Measurements from ENCODE around the gene LITAFD. TPM values are rescaled to one million over a fixed set of nuclear protein-coding genes. Genes with fewer than 3 reads are reported as not detected.
"Not testable (repeated sequence)": the region's sequence is repeated elsewhere in the genome, so short reads cannot be mapped to it uniquely, and the experiment has no call there.

Gene LITAFD
- total RNA-seq, 1 experiment from 2014 or later = 0.45 TPM

GRCh38 chr16:8873866-8874195, 8.3 kb upstream of the LITAFD start:
- H3K27ac ChIP-seq (ENCODE audit: low read length); H3K79me2 ChIP-seq (ENCODE audit: low read length); H4K20me1 ChIP-seq (ENCODE audit: insufficient read depth, low read depth, low read length); H3K9me3 ChIP-seq (ENCODE audit: low read length); H3K36me3 ChIP-seq (ENCODE audit: insufficient read depth, low read length); H3K27me3 ChIP-seq (ENCODE audit: low read length); H3K9me2 ChIP-seq (replicated peaks; ENCODE audit: insufficient read depth, low read length); H3K9ac ChIP-seq (ENCODE audit: low read length); H2AFZ ChIP-seq (ENCODE audit: low read length); H3K4me3 ChIP-seq (ENCODE audit: low read length); DNase-seq; H3K4me2 ChIP-seq (ENCODE audit: low read depth, low read length, poor library complexity, severe bottlenecking): not testable (repeated sequence)
- H3K4me1 ChIP-seq (ENCODE audit: low read length) = peaks cover 24% of the 10 kb centered on the region

DNA sequence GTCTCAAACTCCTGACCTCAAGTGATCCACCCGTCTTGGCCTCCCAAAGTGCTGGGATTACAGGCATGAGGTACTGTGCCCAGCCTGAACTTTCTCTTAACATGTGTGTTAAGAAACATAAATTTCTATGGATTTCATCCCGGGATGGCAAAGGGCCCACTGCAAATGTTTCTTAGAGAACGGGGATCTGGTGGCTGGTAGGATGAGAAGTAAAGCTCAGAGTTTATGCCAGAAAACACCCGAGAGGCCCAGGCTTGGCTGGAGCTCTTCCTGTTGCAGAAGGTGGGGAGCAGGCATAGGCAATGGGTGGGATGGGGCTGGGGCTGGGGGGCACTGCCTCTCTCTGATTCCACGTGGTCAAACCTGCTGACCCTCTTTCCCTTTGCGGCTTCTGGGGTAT, 7.8 kb upstream of the LITAFD start:
- Histone ChIP-seq H2AFZ (ENCODE audit: low read length) (no peak overlapping the region), H4K20me1 (ENCODE audit: insufficient read depth, low read depth, low read length) (no peaks in the 10 kb centered on the region), H3K79me2 (ENCODE audit: low read length) (no peaks in the 10 kb centered on the region), H3K4me1 (ENCODE audit: low read length) (peaks cover 21% of the 10 kb centered on the region), H3K4me2 (ENCODE audit: low read depth, low read length, poor library complexity, severe bottlenecking) (no peak overlapping the region), H3K9me3 (ENCODE audit: low read length) (no peaks in the 10 kb centered on the region), H3K9me2 (replicated peaks; ENCODE audit: insufficient read depth, low read length) (no peaks in the 10 kb centered on the region), H3K27me3 (ENCODE audit: low read length) (no peaks in the 10 kb centered on the region), H3K36me3 (ENCODE audit: insufficient read depth, low read length) (no peaks in the 10 kb centered on the region), H3K9ac (ENCODE audit: low read length) (no peak overlapping the region), H3K4me3 (ENCODE audit: low read length) (no peak overlapping the region), H3K27ac (ENCODE audit: low read length) (no peak overlapping the region)
- no peak for DNase-seq

DNA sequence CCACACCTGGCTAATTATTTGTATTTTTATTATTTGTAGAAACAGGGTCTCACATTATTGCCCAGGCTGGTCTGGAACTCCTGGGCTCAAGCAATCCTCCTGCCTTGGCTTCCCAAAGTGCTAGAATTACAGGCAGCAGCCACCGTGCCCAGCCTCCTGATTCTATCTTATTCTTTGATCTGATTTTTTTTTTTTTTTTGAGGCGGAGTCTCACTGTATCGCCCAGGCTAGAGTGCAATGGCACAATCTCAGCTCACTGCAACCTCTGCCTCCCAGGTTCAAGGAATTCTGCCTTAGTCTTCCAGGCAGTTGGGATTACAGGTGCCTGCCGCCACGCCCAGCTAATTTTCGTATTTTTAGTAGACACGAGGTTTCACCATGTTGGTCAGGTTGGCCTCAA, 6.8 kb upstream of the LITAFD start:
- H3K9ac ChIP-seq (ENCODE audit: low read length); H3K9me2 ChIP-seq (replicated peaks; ENCODE audit: insufficient read depth, low read length); H3K4me2 ChIP-seq (ENCODE audit: low read depth, low read length, poor library complexity, severe bottlenecking); H3K36me3 ChIP-seq (ENCODE audit: insufficient read depth, low read length); DNase-seq; H3K79me2 ChIP-seq (ENCODE audit: low read length); H4K20me1 ChIP-seq (ENCODE audit: insufficient read depth, low read depth, low read length); H3K4me3 ChIP-seq (ENCODE audit: low read length); H3K27ac ChIP-seq (ENCODE audit: low read length); H3K9me3 ChIP-seq (ENCODE audit: low read length); H2AFZ ChIP-seq (ENCODE audit: low read length); H3K27me3 ChIP-seq (ENCODE audit: low read length): not testable (repeated sequence)
- peaks cover 16% of the 10 kb centered on the region for H3K4me1 ChIP-seq (ENCODE audit: low read length)

DNA sequence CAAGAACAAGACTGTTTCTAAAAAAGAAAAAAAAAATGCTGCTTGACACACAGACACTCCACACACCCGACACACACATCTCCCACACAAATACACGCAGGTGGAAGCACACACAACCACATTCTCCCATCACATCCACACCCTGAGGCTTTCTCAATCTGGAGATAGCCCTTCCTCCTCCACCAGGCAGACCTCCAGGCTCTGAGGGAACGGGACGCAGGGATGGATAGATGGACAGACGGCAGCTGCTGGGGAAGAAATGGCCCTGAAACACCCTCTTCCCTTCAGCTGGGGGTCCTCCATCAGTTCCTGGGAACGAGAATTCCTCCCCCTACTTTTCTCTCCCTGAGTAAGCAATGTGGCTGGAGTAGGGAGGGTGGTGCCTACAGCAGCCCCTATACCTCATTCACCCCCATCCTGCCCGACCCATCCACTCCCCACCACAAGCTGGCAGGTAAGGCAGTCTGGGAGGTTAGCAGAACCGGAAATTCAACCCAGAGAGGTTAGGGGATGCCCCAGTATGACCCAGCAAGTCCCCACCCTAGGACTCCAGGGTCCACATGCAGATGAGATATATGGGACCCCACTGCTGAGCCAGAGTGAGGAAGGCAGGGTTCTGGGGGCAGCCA, 4.1 kb upstream of the LITAFD start:
- Histone ChIP-seq H3K9me2 (replicated peaks; ENCODE audit: insufficient read depth, low read length) (no peaks in the 10 kb centered on the region), H3K4me3 (ENCODE audit: low read length) (no peak overlapping the region), H3K9ac (ENCODE audit: low read length) (no peak overlapping the region), H3K27ac (ENCODE audit: low read length) (no peak overlapping the region), H4K20me1 (ENCODE audit: insufficient read depth, low read depth, low read length) (no peaks in the 10 kb centered on the region), H3K4me1 (ENCODE audit: low read length) (peaks cover 18% of the 10 kb centered on the region), H3K79me2 (ENCODE audit: low read length) (no peaks in the 10 kb centered on the region), H3K9me3 (ENCODE audit: low read length) (no peaks in the 10 kb centered on the region), H3K4me2 (ENCODE audit: low read depth, low read length, poor library complexity, severe bottlenecking) (no peak overlapping the region), H3K27me3 (ENCODE audit: low read length) (no peaks in the 10 kb centered on the region), H2AFZ (ENCODE audit: low read length) (no peak overlapping the region), H3K36me3 (ENCODE audit: insufficient read depth, low read length) (no peaks in the 10 kb centered on the region)
- DNase-seq = no peak

DNA sequence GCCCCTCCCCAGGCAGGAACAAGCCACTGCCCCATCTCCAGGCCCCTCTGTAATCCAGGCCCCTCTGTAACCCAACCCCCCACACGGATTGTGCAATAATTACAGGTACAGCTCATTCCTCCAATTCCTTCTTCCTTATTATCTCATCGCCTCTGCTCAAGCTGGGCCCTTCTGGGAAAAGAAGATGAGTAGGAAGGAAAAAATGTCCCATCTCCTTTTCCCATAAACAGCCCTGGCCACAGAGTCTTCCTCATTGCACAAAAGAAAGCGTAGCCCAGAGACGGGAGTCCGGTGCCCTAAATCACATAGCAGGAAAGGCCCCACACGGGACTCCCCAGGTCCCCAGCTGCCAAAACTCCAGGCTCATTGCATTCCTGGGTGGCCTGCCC, 3.6 kb upstream of the LITAFD start:
- Histone ChIP-seq H3K27ac (ENCODE audit: low read length) (no peak overlapping the region), H3K79me2 (ENCODE audit: low read length) (no peaks in the 10 kb centered on the region), H3K27me3 (ENCODE audit: low read length) (no peaks in the 10 kb centered on the region), H3K4me3 (ENCODE audit: low read length) (no peak overlapping the region), H3K4me1 (ENCODE audit: low read length) (peaks cover 18% of the 10 kb centered on the region), H3K36me3 (ENCODE audit: insufficient read depth, low read length) (no peaks in the 10 kb centered on the region), H2AFZ (ENCODE audit: low read length) (no peak overlapping the region), H3K9me2 (replicated peaks; ENCODE audit: insufficient read depth, low read length) (no peaks in the 10 kb centered on the region), H3K9ac (ENCODE audit: low read length) (no peak overlapping the region), H3K9me3 (ENCODE audit: low read length) (no peaks in the 10 kb centered on the region), H4K20me1 (ENCODE audit: insufficient read depth, low read depth, low read length) (no peaks in the 10 kb centered on the region), H3K4me2 (ENCODE audit: low read depth, low read length, poor library complexity, severe bottlenecking) (no peak overlapping the region)
- no peak for DNase-seq

GRCh38 chr16:8880839-8881510, 1.2 kb upstream of the LITAFD start:
- no peak overlapping the region for H3K4me2 ChIP-seq (ENCODE audit: low read depth, low read length, poor library complexity, severe bottlenecking)
- H3K4me3 ChIP-seq (ENCODE audit: low read length) = no peak overlapping the region
- no peak overlapping the region for H3K27ac ChIP-seq (ENCODE audit: low read length)
- peaks cover 18% of the 10 kb centered on the region for H3K4me1 ChIP-seq (ENCODE audit: low read length)
- H3K9me2 ChIP-seq (replicated peaks; ENCODE audit: insufficient read depth, low read length) = no peaks in the 10 kb centered on the region
- no peaks in the 10 kb centered on the region for H3K9me3 ChIP-seq (ENCODE audit: low read length)
- H3K9ac ChIP-seq (ENCODE audit: low read length) = no peak overlapping the region
- H3K27me3 ChIP-seq (ENCODE audit: low read length) = no peaks in the 10 kb centered on the region
- peaks cover 9% of the 10 kb centered on the region; the same call in 1 of the 2 replicates for H4K20me1 ChIP-seq (ENCODE audit: insufficient read depth, low read depth, low read length)
- peak; percentile 67 for DNase-seq
- no peaks in the 10 kb centered on the region for H3K79me2 ChIP-seq (ENCODE audit: low read length)
- no peaks in the 10 kb centered on the region for H3K36me3 ChIP-seq (ENCODE audit: insufficient read depth, low read length)
- no peak overlapping the region for H2AFZ ChIP-seq (ENCODE audit: low read length)

GRCh38 chr16:8882725-8883377, 700 bp downstream of the LITAFD start:
- no peaks in the 10 kb centered on the region for H3K9me2 ChIP-seq (replicated peaks; ENCODE audit: insufficient read depth, low read length)
- peaks cover 18% of the 10 kb centered on the region for H3K4me1 ChIP-seq (ENCODE audit: low read length)
- no peak overlapping the region for H3K9ac ChIP-seq (ENCODE audit: low read length)
- H4K20me1 ChIP-seq (ENCODE audit: insufficient read depth, low read depth, low read length) = peaks cover 19% of the 10 kb centered on the region; the same call in 1 of the 2 replicates
- no peak overlapping the region for H3K4me3 ChIP-seq (ENCODE audit: low read length)
- H3K9me3 ChIP-seq (ENCODE audit: low read length) = no peaks in the 10 kb centered on the region
- H3K4me2 ChIP-seq (ENCODE audit: low read depth, low read length, poor library complexity, severe bottlenecking) = no peak overlapping the region
- no peaks in the 10 kb centered on the region for H3K79me2 ChIP-seq (ENCODE audit: low read length)
- H3K27ac ChIP-seq (ENCODE audit: low read length) = no peak overlapping the region
- H3K36me3 ChIP-seq (ENCODE audit: insufficient read depth, low read length) = no peaks in the 10 kb centered on the region
- no peaks in the 10 kb centered on the region for H3K27me3 ChIP-seq (ENCODE audit: low read length)
- H2AFZ ChIP-seq (ENCODE audit: low read length) = no peak overlapping the region
- no peak for DNase-seq

DNA sequence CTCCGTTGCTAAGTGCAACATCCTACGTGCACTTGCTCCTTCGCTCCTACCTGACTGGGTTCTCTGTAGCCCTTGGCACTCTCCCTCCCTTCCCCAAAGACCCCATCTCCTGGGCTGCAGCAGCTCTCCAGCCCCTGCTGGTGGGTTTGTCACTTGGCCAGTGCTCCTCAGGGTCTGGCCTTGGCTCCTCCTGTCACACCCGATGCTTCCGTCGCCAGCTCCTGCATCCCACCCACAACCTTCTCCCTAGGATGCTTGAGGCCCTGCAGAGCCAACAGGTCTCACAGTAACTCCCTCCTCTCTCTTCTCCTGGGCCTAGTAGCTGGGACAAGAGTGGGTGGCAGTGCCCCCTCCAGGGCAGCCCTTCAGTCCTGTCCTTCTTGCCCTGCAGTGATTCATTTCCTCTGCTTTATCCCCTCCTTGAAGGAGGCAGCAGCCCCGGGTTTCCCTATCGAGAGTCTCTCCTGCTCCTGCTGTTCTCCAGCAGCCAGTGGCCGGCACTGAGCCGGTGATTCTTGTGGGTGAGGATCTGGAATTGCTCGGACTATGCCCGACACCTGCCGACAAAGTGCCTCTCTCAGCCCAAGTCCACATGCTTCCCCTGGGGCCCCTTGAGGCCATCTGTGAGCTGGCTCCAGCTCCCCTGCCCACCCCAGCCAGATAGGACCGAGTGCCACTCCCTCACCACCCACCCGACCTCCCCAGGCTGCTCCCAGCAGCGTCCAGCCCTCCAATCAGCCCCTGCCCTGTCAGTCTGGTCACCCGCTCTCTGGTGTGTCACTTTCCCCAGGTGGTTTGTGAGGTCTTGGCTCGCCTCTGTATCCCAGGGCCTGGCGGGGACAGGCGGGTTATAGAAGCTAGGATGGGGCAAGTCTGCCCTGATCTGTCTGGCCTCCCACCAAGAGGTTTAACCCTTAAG, 3.8 kb downstream of the LITAFD start:
- Histone ChIP-seq H3K4me1 (ENCODE audit: low read length) (peaks cover 18% of the 10 kb centered on the region), H3K27me3 (ENCODE audit: low read length) (no peaks in the 10 kb centered on the region), H4K20me1 (ENCODE audit: insufficient read depth, low read depth, low read length) (peaks cover 23% of the 10 kb centered on the region; the same call in 1 of the 2 replicates), H3K27ac (ENCODE audit: low read length) (no peak overlapping the region), H3K4me3 (ENCODE audit: low read length) (no peak overlapping the region), H3K36me3 (ENCODE audit: insufficient read depth, low read length) (0 out of 2 replicates have a peak, but pooled peaks cover 3% of the 10 kb centered on the region), H3K9ac (ENCODE audit: low read length) (no peak overlapping the region), H3K79me2 (ENCODE audit: low read length) (no peaks in the 10 kb centered on the region), H3K4me2 (ENCODE audit: low read depth, low read length, poor library complexity, severe bottlenecking) (no peak overlapping the region), H3K9me3 (ENCODE audit: low read length) (no peaks in the 10 kb centered on the region), H2AFZ (ENCODE audit: low read length) (no peak overlapping the region), H3K9me2 (replicated peaks; ENCODE audit: insufficient read depth, low read length) (no peaks in the 10 kb centered on the region)
- no peak for DNase-seq

Data from Karpas-422 (cell line).